PC-3 (cell line): ENCODE data around the gene CAMTA1. TPM values are rescaled to one million over a fixed set of nuclear protein-coding genes. Genes with fewer than 3 reads are reported as not detected.

Experiments
- ATAC-seq: fragments of 200-7000 bp; cut with Tn5 transposase; 2 replicates; pipeline ENCODE4 v1.9.1; 2020; ENCODE audit warnings: mild to moderate bottlenecking, moderate library complexity
- BruUV-seq: library from RNA; stranded (reverse); fragments of 400-500 nt; replicated peaks from 2 replicates; lab custom pipeline; 2021; lab: Mats Ljungman, UMichigan
- CTCF ChIA-PET: fragments of 300-600 bp; sonication (Branson Sonifier 250); formaldehyde crosslinking; loops from one replicate; lab custom pipeline; 2022; ENCODE audit warnings: antibody characterized with exemption; lab: Charles Lee
- POLR2A ChIA-PET: fragments of 300-600 bp; sonication (Branson Sonifier 250); formaldehyde crosslinking; loops from one replicate; lab custom pipeline; 2022; ENCODE audit warnings: antibody characterized with exemption; ENCODE audit not compliant: unreplicated experiment; lab: Charles Lee
- DNase-seq: peaks from one replicate; pipeline ENCODE4 v3.0.0-alpha.2; 2015
- H2AFZ ChIP-seq: fragments of 300-600 bp; sonication (generic); 2 replicates; pipeline ENCODE4 v1.6.0; 2016; ENCODE audit warnings: antibody characterized with exemption, low read length
- H3F3A ChIP-seq: fragments of 300-600 bp; sonication (generic); one replicate; pipeline ENCODE4 v1.6.0; 2017; ENCODE audit warnings: antibody characterized with exemption, low read length, control low read depth, mild to moderate bottlenecking; ENCODE audit not compliant: unreplicated experiment
- H3K27ac ChIP-seq: fragments of 300-600 bp; sonication (generic); 2 replicates; pipeline ENCODE4 v1.5.1; 2016; ENCODE audit warnings: mild to moderate bottlenecking, low read length
- H3K27me3 ChIP-seq: fragments of 300-600 bp; sonication (generic); 2 replicates; pipeline ENCODE4 v1.6.1; 2016; ENCODE audit warnings: low read length, mixed read lengths
- H3K36me3 ChIP-seq: fragments of 300-600 bp; sonication (generic); 2 replicates; pipeline ENCODE4 v1.6.1; 2016; ENCODE audit warnings: low read depth, mixed run types, low read length, mixed read lengths
- H3K4me1 ChIP-seq: fragments of 300-600 bp; sonication (generic); 2 replicates; pipeline ENCODE4 v1.5.1; 2016; ENCODE audit warnings: low read length; ENCODE audit not compliant: insufficient read depth
- H3K4me2 ChIP-seq: fragments of 300-600 bp; sonication (generic); 2 replicates; pipeline ENCODE4 v1.6.0; 2016; ENCODE audit warnings: low read length
- H3K4me3 ChIP-seq: fragments of 300-600 bp; sonication (generic); 2 replicates; pipeline ENCODE4 v1.5.1; 2016; ENCODE audit warnings: mild to moderate bottlenecking, low read length, mixed read lengths
- H3K79me2 ChIP-seq: fragments of 300-600 bp; sonication (generic); 2 replicates; pipeline ENCODE4 v1.6.1; 2017; ENCODE audit warnings: low read length, mixed read lengths
- H3K9ac ChIP-seq: fragments of 300-600 bp; sonication (generic); 2 replicates; pipeline ENCODE4 v1.6.0; 2016; ENCODE audit warnings: mild to moderate bottlenecking, low read length
- H3K9me2 ChIP-seq: fragments of 300-600 bp; sonication (generic); replicated peaks from 2 replicates; pipeline ENCODE4 v1.6.1; 2016; ENCODE audit warnings: mixed run types, low read length, mixed read lengths
- H3K9me3 ChIP-seq: fragments of 300-600 bp; sonication (generic); 2 replicates; pipeline ENCODE4 v1.6.1; 2016; ENCODE audit warnings: low read length, mixed read lengths
- H4K20me1 ChIP-seq: fragments of 300-600 bp; sonication (generic); 2 replicates; pipeline ENCODE4 v1.6.1; 2016; ENCODE audit warnings: low read length, mixed read lengths
- EZH2 ChIP-seq: fragments of 300-600 bp; sonication (generic); IDR thresholded peaks from one replicate; pipeline ENCODE4 v1.6.1; 2017; ENCODE audit warnings: antibody characterized with exemption, mild to moderate bottlenecking, low read length; ENCODE audit not compliant: unreplicated experiment
- EZH2phosphoT487 ChIP-seq: fragments of 300-600 bp; sonication (generic); IDR thresholded peaks from 2 replicates; pipeline ENCODE4 v1.6.1; 2018; ENCODE audit warnings: mild to moderate bottlenecking, antibody characterized with exemption, low read length, borderline replicate concordance
- intact Hi-C: fragments of 100-400 bp; cut with micrococcal nuclease; formaldehyde crosslinking; loops from 2 replicates; pipeline ENCODE4 v1.9.0; 2023
- total RNA-seq: library from RNA; depleted of rRNA; stranded (reverse); fragments of >200 nt; gene quantifications from 2 replicates; pipeline ENCODE4 v1.2.3, GENCODE V29; 2014
- TF ChIP-seq, protein P1 (sequence below): fragments of 300-600 bp; sonication (generic); conservative IDR thresholded peaks from 2 replicates; pipeline ENCODE4 v1.5.1; 2017; ENCODE audit warnings: antibody characterized with exemption, low read depth, mild to moderate bottlenecking, low read length

CAMTA1 gene
- total RNA-seq, 1 experiment from 2014 or later, result 40.8 TPM

DNA sequence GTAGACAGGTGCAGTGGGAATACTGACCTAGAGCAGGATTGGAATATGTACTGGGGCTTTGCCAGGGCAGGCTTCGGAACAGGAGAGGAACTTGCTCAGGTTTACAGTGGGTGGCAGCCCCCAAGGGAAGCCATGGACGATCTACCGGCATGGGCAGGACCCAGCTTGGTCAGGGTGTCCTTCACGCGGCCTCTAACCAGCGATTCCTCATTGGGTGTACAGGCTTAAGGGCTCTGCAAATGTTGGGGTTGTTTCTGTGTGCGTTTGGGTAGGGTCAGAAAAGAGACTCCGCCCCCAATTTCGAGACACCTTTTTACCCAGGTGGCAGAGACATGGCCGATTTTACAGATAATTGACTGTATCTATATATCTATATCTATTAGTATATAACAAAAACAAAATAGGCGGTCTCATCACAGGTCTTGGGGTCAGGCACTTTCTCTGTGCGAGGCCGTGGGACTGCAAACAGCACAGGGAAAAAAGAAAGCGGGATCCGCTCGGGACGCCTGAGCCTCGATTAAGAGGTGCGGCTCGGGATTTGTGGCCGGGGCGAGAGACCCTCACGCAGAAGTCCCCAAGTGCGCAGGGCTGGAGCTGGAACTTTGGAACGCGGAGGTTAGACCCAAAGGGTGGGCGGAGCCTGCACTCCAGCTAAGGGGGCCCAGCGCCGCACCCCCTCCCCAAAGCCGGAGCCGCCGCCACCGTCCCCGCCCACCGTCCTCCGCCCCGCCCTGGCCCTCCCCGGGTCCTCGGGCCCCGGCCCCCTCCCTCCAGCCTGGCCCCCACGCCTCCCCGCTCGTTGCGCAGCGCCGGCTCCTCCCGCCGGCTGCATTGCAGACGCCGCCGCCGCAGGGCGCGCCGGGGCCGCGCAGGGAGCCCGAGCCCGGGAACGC is 918.3 kb downstream of the CAMTA1 start:
- no peak overlapping the region for H3K4me3 ChIP-seq
- no peak overlapping the region for H2AFZ ChIP-seq
- no peak overlapping the region for H3K9ac ChIP-seq
- H3K4me1 ChIP-seq, result peaks cover 3% of the 10 kb centered on the region; the same call in 1 of the 2 replicates
- no peaks in the 10 kb centered on the region for H3K9me2 ChIP-seq
- no peak overlapping the region for H3K4me2 ChIP-seq
- intact Hi-C loops, result no loop called here
- no TSS peak for BruUV-seq
- POLR2A ChIA-PET, result interaction anchor here (0.6 kb wide), 1 partner anchor 78 kb away, joined by 3 read pairs; no protein-coding TSS in a partner anchor
- TF ChIP-seq, protein P1, sequence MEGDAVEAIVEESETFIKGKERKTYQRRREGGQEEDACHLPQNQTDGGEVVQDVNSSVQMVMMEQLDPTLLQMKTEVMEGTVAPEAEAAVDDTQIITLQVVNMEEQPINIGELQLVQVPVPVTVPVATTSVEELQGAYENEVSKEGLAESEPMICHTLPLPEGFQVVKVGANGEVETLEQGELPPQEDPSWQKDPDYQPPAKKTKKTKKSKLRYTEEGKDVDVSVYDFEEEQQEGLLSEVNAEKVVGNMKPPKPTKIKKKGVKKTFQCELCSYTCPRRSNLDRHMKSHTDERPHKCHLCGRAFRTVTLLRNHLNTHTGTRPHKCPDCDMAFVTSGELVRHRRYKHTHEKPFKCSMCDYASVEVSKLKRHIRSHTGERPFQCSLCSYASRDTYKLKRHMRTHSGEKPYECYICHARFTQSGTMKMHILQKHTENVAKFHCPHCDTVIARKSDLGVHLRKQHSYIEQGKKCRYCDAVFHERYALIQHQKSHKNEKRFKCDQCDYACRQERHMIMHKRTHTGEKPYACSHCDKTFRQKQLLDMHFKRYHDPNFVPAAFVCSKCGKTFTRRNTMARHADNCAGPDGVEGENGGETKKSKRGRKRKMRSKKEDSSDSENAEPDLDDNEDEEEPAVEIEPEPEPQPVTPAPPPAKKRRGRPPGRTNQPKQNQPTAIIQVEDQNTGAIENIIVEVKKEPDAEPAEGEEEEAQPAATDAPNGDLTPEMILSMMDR, result no peak
- TF ChIP-seq EZH2phosphoT487, result no peak
- TF ChIP-seq EZH2, result no peak
- H3K27me3 ChIP-seq, result peaks cover 62% of the 10 kb centered on the region
- DNase-seq, result no peak
- H4K20me1 ChIP-seq, result no peaks in the 10 kb centered on the region
- H3K9me3 ChIP-seq, result no peaks in the 10 kb centered on the region
- H3K27ac ChIP-seq, result no peak overlapping the region
- no peaks in the 10 kb centered on the region for H3F3A ChIP-seq
- H3K79me2 ChIP-seq, result no peaks in the 10 kb centered on the region
- H3K36me3 ChIP-seq, result no peaks in the 10 kb centered on the region
- no peak for ATAC-seq
- CTCF ChIA-PET, result no interaction called here

DNA sequence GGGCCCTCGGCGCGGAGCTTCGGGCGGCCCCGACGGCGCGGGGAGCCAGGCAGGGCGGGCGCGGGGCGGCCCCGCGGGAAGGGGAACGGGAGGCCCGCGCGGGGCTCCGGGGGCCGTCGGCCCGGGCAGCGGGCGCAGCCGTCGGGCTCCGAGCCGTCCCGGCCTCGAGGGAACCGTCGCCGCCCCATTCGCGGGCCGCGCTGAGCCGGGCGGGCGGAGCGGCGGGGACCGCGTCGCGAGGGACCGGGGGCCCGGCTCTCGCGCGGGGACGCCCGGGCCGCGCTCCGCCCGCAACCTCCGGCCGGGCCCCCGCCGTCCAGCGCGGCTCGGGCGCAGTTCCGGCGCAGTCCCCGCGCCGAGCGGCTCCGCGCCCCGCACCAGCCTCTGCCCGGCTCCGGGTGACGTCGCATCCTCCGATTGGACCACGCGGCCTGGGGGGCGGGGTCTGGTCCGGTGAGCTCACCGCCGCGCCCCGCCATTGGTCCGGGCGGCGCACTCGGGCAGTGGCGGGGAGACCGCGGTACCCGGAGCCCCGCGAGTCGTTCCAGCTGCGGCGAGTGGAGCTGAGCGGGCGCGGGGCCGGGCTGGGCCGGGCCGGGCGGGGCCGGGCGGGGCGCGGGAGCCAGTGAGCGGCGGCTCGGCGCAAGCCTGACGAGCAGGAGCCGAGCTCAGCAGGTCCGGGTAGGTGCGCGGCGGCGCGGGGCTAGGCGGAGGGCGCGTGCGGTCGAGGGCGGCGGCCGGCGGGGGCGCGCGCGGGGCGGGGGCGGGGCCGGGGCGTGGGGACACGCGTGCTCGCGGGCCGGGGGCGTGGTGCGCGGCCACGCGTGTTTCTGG is 919.2 kb downstream of the CAMTA1 start:
- Histone ChIP-seq H3K36me3 (no peaks in the 10 kb centered on the region), H2AFZ (no peak overlapping the region), H3K4me3 (no peak overlapping the region), H3K9ac (no peak overlapping the region), H3K4me1 (peaks cover 3% of the 10 kb centered on the region; the same call in 1 of the 2 replicates), H3K9me3 (no peaks in the 10 kb centered on the region), H3K27ac (no peak overlapping the region), H3K9me2 (no peaks in the 10 kb centered on the region), H3K27me3 (peaks cover 68% of the 10 kb centered on the region), H3F3A (no peaks in the 10 kb centered on the region), H3K4me2 (peak overlapping the region; percentile 72; the same call in 1 of the 2 replicates), H4K20me1 (no peaks in the 10 kb centered on the region), H3K79me2 (no peaks in the 10 kb centered on the region)
- intact Hi-C loops, result no loop called here
- CTCF ChIA-PET, result interaction anchor here (0.5 kb wide), 1 partner anchor 24 kb away, joined by 4 read pairs; no protein-coding TSS in a partner anchor
- peak; percentile 96 for ATAC-seq
- TF ChIP-seq, protein P1, result no peak
- TF ChIP-seq EZH2phosphoT487, result no peak
- TF ChIP-seq EZH2, result no peak
- POLR2A ChIA-PET, result interaction anchor here (0.6 kb wide), 1 partner anchor 77 kb away, joined by 3 read pairs; no protein-coding TSS in a partner anchor
- no TSS peak for BruUV-seq
- DNase-seq, result peak; percentile 74
